H54 (cell line): Measurements from ENCODE around the gene FLNA.
"Not testable (repeated sequence)": the region's sequence is repeated elsewhere in the genome, so short reads cannot be mapped to it uniquely, and the experiment has no call there.

Source experiments
- DNase-seq: peaks from one replicate; pipeline ENCODE4 v3.0.0; 2011; ENCODE audit warnings: low spot score, mixed read lengths; ENCODE audit not compliant: insufficient read length
- FAIRE-seq: peaks from 3 replicates; lab custom pipeline; 2011; peaks lifted over from hg19 to GRCh38; lab: Jason Lieb, UNC
- POLR2A ChIP-seq: IDR thresholded peaks from 2 replicates; pipeline ENCODE4 v1.6.1; 2011; ENCODE audit warnings: low read depth, mild to moderate bottlenecking, low read length

Gene FLNA

DNA sequence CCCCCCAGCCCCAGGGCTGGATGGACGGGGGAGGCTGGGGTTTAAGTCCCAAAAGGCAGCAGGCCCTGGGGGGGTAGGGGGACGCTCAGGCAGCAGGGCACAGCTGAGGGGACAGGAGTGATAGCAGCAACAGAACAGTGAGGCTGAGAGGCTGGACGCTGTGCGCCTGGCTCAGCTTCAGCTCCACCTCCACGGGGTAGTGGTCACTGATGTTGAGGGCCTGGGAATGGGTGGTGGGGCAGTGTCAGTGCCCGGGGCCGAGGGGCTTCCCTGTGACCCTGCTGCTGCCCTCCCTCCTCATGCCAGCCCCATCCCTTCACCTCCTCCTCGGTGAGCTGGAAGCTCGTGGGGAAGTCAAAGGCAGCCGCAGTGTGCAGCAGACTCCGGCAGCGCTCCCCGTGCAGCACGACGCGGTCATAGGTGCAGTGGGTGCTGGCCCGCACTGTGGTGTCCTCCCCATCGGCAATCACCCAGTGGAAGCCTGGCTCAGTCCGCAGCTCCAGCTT, 28.2 kb upstream of the FLNA start:
- no peak for TF ChIP-seq POLR2A
- no peak for FAIRE-seq
- DNase-seq = no peak

DNA sequence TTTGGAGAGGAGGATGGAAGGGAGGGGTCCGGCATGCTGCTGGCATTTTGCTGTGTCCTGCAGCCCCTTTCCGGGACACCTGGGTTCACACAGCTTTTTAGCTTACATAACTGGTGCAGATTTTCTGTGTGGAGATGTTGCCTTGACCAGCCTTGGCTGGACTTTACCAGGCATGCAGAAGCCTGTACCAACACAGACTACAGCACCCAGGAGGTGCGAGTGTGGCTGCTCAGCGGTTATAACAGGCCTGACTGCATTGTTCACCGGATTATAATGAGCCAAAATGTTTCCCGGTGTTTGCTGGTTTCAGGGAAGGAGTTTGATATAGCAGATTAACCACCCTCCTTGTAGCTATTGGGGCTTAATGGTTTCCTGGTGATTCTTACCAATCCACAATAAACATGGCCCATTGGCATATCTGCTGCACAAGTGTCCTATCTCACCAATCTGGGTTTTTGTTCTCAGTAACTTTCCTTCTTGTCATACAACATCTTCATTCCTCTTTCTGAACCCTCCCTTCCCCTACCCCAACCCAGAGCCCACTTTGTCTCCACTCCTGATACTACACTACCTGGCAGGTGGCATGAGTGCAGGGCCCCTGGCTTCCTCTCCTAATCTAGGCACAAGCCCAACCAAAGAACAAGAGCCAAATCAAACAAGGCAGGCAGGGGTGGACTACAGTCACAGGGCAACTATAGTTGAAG, 27.6 kb upstream of the FLNA start:
- 0 out of 2 replicates have a peak, but pooled peaks have one; percentile 6 for TF ChIP-seq POLR2A
- DNase-seq (no peak), FAIRE-seq (no peak)

DNA sequence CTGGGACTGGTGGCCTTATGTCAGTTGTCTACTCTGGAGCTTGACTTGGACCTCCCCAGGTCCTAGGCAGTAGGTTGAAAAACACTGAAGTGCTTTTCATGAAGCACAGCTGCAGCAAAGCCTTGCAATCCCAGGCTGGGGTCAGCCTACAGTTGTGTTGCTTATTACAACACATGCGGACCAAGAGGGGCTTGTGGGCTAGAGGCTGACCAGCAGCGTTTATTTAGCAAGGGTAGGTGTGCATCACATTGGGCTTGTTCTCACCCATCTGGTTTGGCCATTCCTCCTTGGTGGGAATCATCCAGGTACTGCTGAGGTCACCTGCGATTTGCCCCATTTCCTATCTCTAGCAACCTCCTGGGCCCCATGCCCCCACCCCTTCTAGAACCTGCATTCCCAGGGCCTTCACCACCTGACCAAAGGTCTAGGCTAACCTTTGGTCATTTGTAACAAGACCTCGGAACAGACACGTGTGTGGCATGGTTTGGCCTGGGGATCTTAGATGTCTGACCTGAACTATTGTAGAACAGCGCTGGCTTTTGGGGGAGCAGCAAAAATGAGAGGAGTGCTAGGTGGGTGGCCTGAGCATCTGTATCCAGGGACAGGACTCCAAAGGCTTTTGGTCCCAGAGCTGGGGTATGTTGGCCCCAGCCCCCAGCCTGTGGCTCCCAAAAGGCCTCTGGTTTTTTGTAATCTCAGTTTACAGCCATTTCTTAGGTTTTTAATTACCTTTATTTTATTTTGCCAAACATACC, 26.8 kb upstream of the FLNA start:
- no peak for DNase-seq
- no peak for FAIRE-seq
- TF ChIP-seq POLR2A = 0 out of 2 replicates have a peak, but pooled peaks have one; percentile 48

DNA sequence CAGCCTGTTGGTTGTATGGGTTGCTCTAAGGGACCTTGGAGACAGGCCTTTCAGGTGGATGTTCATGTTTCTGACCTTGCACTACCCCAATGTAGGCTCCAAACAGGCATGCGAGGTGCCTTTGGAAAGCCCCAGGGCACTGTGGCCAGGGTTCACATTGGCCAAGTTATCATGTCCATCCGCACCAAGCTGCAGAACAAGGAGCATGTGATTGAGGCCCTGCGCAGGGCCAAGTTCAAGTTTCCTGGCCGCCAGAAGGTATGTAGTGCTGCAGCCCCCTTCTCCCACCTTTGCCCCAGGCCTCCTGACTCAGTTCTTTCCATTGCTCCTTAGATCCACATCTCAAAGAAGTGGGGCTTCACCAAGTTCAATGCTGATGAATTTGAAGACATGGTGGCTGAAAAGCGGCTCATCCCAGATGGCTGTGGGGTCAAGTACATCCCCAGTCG, 26.0 kb upstream of the FLNA start:
- not testable (repeated sequence) for DNase-seq, FAIRE-seq

DNA sequence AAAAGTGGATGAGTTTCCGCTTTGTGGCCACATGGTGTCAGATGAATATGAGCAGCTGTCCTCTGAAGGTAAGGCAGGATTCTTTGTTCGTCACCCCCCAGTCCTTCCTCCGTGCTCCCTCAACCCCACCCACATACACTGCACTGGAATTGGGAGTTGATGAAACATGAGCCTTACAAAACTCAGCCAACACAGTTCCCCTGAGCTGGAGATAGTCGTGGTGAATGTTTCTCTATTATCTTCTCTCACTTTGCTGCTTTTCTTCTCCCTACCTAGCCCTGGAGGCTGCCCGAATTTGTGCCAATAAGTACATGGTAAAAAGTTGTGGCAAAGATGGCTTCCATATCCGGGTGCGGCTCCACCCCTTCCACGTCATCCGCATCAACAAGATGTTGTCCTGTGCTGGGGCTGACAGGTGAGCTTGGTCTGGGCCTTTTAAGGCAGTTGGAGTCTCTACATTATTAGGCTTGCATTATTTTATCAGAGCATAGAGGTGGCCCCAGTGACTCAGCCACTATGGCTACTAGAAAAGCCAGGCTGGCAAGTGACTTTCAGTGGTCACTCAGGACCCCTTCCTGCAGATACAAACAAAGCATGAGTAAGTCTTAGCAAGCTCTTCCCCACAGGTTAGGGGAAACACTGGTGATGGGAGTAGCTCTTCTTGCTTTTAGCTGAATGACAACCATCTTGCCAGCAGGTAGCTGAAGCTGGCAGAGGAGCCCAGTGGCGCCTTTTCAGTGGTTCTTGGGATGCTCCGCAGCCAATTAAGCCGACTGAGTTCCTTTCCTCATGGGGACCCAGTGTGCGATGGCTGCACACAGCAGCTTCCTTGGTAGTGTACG, 25.3 kb upstream of the FLNA start:
- no peak for TF ChIP-seq POLR2A
- no peak for DNase-seq
- no peak for FAIRE-seq

DNA sequence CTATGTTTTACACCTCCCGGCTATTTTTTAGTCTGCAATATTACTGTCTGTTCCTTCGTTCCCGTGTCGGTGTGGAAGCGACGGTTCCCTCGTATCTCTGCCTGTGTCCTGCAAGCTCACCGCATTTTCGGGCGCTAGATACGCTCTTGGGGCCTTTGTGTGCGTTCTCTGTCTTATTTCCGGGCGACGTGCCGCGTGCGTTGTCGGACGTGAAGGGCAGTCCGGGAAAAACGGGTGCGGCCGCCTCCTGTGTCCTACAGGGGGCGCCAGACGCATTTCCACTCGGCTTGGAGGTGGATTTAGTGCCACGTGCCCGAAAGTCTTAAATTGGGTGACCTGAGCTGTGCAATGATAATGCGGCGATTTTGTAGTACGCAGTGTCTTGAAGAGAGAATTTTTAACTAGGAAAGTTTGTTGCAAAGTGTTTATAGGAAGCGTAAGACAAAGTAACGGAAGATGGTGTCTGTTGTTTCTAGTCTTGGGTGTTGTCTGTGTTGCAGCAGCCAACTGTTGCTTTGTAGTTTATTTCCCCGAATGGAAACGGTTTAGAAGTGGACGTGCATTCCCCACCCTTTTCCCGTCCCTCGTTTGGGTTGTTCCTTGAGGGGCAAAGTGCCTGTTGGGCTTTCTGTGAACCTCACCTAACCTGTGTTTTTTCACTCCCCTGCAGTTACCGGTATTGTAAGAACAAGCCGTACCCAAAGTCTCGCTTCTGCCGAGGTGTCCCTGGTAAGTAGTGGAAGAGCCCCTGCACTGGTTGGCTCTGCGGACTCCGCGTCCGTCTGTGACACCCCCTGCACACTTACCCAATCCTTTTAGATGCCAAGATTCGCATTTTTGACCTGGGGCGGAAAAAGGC, 24.5 kb upstream of the FLNA start:
- no peak for DNase-seq
- TF ChIP-seq POLR2A = no peak
- no peak for FAIRE-seq

DNA sequence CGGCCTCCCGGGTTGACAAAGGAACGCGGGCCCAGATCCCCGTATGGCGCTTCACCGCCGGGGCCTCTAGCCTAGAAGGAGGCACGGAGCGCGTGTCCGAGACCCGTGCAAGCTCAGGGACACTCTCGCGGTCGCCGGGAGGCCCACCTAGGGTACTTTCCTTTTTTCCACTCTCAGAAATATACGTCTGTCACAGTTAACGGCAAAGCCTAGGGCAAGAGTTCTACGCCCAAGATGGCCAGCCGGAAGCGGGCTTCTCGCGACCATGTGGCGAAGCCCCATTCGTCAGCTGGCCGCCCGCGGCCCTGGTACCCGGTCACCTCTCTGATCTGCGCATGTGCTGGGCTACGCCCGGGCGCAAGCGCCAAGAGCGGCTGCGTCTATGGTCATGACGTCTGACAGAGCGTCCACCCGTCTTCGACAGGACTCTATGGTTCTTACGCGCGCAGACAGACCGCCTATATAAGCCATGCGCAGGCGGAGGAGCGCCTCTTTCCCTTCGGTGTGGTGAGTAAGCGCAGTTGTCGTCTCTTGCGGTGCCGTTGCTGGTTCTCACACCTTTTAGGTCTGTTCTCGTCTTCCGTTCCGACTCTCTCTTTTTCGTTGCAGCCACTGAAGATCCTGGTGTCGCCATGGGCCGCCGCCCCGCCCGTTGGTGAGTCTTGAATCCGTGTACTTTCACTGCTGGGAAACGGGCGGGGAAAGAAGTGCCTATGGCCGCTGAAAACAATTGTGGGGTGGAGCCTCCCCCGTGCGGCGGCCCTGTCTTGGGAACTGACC, 23.6 kb upstream of the FLNA start, which contains the start of gene RPL10:
Gene RPL10 (plus strand): TSS at position 490 of the 780 bp plus-strand sequence. CDS start 143 bp downstream, at position 633.
- TF ChIP-seq POLR2A = peak; percentile 99
- FAIRE-seq (no peak), DNase-seq (peak; percentile 71)

DNA sequence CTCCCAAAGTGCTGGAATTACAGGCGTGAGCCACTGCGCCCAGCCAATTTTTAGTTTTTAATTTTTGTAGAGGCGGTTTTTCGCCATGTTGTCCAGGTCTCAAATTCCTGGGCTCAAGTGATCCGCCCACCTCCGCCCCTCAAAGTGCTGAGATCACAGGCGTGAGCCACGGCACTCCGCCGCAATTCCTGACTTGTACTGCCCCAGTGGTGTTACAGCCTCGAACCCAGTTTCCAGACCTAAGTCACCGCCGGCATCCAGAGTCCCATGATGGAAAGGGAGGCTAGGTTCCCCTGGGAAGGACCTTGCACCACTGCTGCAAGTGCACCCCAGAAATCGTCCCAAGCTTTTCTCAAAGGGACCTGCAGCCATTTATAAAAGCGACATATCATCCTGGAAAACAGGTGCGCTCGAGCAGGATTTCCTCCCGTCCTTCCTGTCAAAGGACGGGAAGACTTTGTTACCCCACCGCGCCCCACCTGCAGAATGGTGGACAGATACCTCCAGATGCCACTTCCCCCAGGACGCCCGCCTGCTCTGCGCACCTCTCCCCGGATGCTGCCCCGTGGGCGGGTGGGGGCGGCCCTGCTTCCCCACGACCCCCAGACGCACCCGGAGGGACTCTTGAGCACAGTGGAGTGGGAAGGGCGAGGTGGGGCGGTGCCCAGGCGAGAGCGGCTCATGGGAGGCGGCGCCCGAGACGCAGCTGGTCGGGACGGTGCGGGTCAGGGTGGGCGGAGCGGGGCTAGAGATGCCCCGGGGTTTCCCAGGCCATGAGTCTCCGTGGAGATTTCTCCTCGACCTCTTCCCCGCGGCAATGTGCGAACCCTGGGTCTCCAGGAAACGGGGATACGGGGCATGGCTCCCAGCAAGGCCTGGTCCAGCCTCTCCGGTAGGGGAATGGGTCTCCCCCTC, 22.8 kb upstream of the FLNA start:
- DNase-seq (no peak), FAIRE-seq (no peak)
- no peak for TF ChIP-seq POLR2A

DNA sequence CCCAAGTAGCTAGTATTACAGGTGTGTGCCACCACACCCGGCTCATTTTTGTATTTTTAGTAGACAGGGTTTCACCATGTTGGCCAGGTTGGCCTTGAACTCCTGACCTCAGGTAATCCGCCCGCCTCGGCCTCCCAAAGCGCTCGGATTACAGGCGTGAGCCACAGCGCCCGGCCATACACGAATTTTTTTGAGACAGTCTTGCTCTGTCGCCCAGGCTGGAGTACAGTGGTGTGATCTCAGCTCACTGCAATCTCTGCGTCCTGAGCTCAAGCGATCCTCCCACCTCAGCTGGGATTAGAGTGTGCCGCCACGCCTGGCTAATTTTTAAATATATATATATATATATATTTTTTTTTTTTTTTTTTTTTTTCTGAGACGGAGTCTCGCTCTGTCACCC, 21.9 kb upstream of the FLNA start:
- FAIRE-seq, DNase-seq: not testable (repeated sequence)

DNA sequence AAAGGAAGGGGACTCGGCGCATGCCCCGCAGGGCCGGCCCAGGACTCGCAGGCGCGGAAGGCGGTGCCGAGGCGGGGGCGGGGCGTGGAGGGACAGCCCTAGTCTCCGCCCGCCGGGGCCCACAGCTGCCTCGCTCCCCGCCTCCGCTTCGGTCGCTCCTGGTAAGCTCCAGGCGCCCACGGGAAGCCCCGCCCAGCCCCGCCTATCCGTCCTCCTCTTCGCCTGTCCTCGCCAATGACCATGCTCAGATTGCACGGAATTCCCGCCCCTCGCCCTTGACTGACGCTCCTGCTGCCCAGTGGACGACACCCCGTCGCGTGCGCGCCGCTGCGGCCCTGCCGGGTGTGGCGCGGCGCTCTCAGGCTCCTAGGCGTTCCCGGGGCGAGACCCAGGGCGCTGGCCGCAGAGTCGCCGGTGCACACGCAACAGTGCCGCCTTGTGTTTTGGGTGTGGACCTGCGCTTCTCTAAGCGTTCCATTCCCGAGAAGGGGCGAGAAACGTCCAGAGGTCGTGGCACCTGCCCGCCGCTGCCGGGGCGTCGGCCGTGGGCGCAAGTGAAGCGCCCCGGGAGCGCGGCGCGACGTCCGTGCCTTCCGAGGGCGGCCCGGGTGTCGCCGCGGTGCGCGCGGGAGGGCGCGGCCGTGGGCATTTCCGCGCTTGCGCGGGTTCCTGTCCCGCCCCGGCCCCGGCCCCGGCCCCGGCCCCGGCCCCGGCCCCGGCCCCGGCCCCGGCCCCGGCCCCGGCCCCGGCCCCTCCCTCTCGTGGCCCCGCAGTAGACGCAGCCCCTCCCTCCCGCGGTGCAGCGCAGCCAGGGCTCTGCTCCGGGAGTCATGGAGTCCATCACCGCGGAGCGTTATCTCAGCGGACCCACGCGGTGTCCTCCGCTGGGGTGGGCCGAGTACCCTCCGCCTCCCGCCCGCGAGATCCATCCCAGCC, 15.6 kb upstream of the FLNA start:
- not testable (repeated sequence) for FAIRE-seq, DNase-seq

DNA sequence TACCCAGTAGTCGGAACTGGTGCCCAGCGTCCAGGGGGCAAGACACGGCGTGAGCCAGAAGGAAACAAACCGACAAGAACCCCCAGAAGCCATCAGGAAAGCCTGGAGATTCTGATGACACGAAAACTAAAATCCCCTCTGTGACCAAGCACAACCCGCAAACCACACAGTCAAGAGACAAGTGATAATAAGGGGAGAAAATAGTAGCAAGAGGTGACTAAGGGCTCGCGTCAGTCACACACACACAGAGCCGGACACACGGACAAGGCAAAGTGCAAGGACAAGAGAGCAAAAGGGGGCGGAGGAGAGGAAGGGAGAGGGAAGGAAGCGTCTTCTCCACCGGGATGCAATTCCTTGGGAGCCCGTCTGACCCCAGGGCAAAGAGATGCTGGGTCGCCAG, 14.2 kb upstream of the FLNA start:
- not testable (repeated sequence) for FAIRE-seq, DNase-seq

DNA sequence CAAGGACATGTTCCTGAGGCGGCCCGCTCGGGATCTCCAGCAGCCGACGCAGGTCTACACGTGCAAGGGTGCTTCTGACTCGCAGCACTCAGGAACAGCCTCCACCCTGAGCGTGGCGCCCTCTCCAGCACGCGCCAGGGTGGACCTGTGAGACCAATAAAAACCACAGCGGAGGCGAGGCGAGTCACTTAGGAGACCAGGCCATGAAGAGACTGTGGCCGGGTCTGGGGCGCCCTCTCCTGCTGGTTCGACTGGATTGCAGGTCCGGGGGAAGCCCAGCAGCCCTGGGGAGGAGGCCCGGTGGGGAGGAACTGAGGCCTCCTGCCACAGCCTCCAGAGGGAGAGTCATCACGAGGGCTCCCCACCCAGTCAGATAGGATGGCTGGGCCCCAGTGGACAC, 13.7 kb upstream of the FLNA start:
- DNase-seq, FAIRE-seq: not testable (repeated sequence)
